ENCODE measurements around the gene GABPB1. TPM values are rescaled to one million over a fixed set of nuclear protein-coding genes. Genes with fewer than 3 reads are reported as not detected.

The GABPB1 gene
- total RNA-seq, 1 donor = 82.1 TPM

- Histone ChIP-seq H3K4me3 (ENCODE audit: low read length) (no peak overlapping the region), H3K9me3 (ENCODE audit: low read depth, low read length) (no peaks in the 10 kb centered on the region), H3K27me3 (ENCODE audit: insufficient read depth, low read length) (no peaks in the 10 kb centered on the region), H3K4me1 (ENCODE audit: insufficient read depth, low read length) (peaks cover 4% of the 10 kb centered on the region)
These were observed 34.5 kb downstream of the GABPB1 start for GRCh38 chr15:50320504-50320903.

GRCh38 chr15:50318697-50319096 lies 36.3 kb downstream of the GABPB1 start:
- H3K4me1 ChIP-seq (ENCODE audit: insufficient read depth, low read length) = peaks cover 4% of the 10 kb centered on the region
- no peaks in the 10 kb centered on the region for H3K9me3 ChIP-seq (ENCODE audit: low read depth, low read length)
- no peak overlapping the region for H3K4me3 ChIP-seq (ENCODE audit: low read length)
- no peaks in the 10 kb centered on the region for H3K27me3 ChIP-seq (ENCODE audit: insufficient read depth, low read length)

- Histone ChIP-seq H3K27me3 (ENCODE audit: insufficient read depth, low read length) (no peaks in the 10 kb centered on the region), H3K4me1 (ENCODE audit: insufficient read depth, low read length) (peaks cover 4% of the 10 kb centered on the region), H3K9me3 (ENCODE audit: low read depth, low read length) (no peaks in the 10 kb centered on the region), H3K4me3 (ENCODE audit: low read length) (no peak overlapping the region)
These were observed 39.0 kb downstream of the GABPB1 start for GRCh38 chr15:50315814-50316630.

- H3K4me1 ChIP-seq (ENCODE audit: insufficient read depth, low read length) = no peaks in the 10 kb centered on the region
- H3K27me3 ChIP-seq (ENCODE audit: insufficient read depth, low read length) = no peaks in the 10 kb centered on the region
- H3K4me3 ChIP-seq (ENCODE audit: low read length) = no peak overlapping the region
- peaks cover 6% of the 10 kb centered on the region for H3K9me3 ChIP-seq (ENCODE audit: low read depth, low read length)
These were observed 42.4 kb downstream of the GABPB1 start for GRCh38 chr15:50312636-50313035.

- H3K4me3 ChIP-seq (ENCODE audit: low read length) = no peak overlapping the region
- H3K9me3 ChIP-seq (ENCODE audit: low read depth, low read length) = peaks cover 6% of the 10 kb centered on the region
- no peaks in the 10 kb centered on the region for H3K27me3 ChIP-seq (ENCODE audit: insufficient read depth, low read length)
- H3K4me1 ChIP-seq (ENCODE audit: insufficient read depth, low read length) = no peaks in the 10 kb centered on the region
These were observed 47.2 kb downstream of the GABPB1 start for GRCh38 chr15:50307799-50308198.

- Histone ChIP-seq H3K27me3 (ENCODE audit: insufficient read depth, low read length) (no peaks in the 10 kb centered on the region), H3K9me3 (ENCODE audit: low read depth, low read length) (peaks cover 6% of the 10 kb centered on the region), H3K4me3 (ENCODE audit: low read length) (no peak overlapping the region), H3K4me1 (ENCODE audit: insufficient read depth, low read length) (no peaks in the 10 kb centered on the region)
These were observed 50.2 kb downstream of the GABPB1 start for GRCh38 chr15:50304836-50305235.

- no peak overlapping the region for H3K4me3 ChIP-seq (ENCODE audit: low read length)
- no peaks in the 10 kb centered on the region for H3K4me1 ChIP-seq (ENCODE audit: insufficient read depth, low read length)
- no peaks in the 10 kb centered on the region for H3K27me3 ChIP-seq (ENCODE audit: insufficient read depth, low read length)
- H3K9me3 ChIP-seq (ENCODE audit: low read depth, low read length) = no peaks in the 10 kb centered on the region
These were observed 52.4 kb downstream of the GABPB1 start for GRCh38 chr15:50302581-50302980.

- no peaks in the 10 kb centered on the region for H3K4me1 ChIP-seq (ENCODE audit: insufficient read depth, low read length)
- H3K4me3 ChIP-seq (ENCODE audit: low read length) = no peak overlapping the region
- H3K27me3 ChIP-seq (ENCODE audit: insufficient read depth, low read length) = no peaks in the 10 kb centered on the region
These were observed 56.7 kb downstream of the GABPB1 start for GRCh38 chr15:50298340-50298739.

GRCh38 chr15:50295966-50296365 lies 59.0 kb downstream of the GABPB1 start:
- Histone ChIP-seq H3K4me1 (ENCODE audit: insufficient read depth, low read length) (no peaks in the 10 kb centered on the region), H3K9me3 (ENCODE audit: low read depth, low read length) (no peaks in the 10 kb centered on the region), H3K4me3 (ENCODE audit: low read length) (no peak overlapping the region), H3K27me3 (ENCODE audit: insufficient read depth, low read length) (no peaks in the 10 kb centered on the region)

More at GRCh38 chr15:50298340-50298739, 56.7 kb downstream of the GABPB1 start:
- no peaks in the 10 kb centered on the region for H3K9me3 ChIP-seq (ENCODE audit: low read depth, low read length)

GRCh38 chr15:50289749-50290148 lies 65.2 kb downstream of the GABPB1 start:
- Histone ChIP-seq H3K27me3 (ENCODE audit: insufficient read depth, low read length) (no peaks in the 10 kb centered on the region), H3K4me1 (ENCODE audit: insufficient read depth, low read length) (no peaks in the 10 kb centered on the region), H3K9me3 (ENCODE audit: low read depth, low read length) (no peaks in the 10 kb centered on the region), H3K4me3 (ENCODE audit: low read length) (no peak overlapping the region)

- Histone ChIP-seq H3K4me1 (ENCODE audit: insufficient read depth, low read length) (no peaks in the 10 kb centered on the region), H3K27me3 (ENCODE audit: insufficient read depth, low read length) (no peaks in the 10 kb centered on the region), H3K9me3 (ENCODE audit: low read depth, low read length) (no peaks in the 10 kb centered on the region), H3K4me3 (ENCODE audit: low read length) (no peak overlapping the region)
These were observed 67.5 kb downstream of the GABPB1 start for GRCh38 chr15:50287324-50288116.

GRCh38 chr15:50281427-50281826 lies 73.6 kb downstream of the GABPB1 start:
- Histone ChIP-seq H3K4me1 (ENCODE audit: insufficient read depth, low read length) (peaks cover 9% of the 10 kb centered on the region), H3K27me3 (ENCODE audit: insufficient read depth, low read length) (no peaks in the 10 kb centered on the region), H3K4me3 (ENCODE audit: low read length) (no peak overlapping the region), H3K9me3 (ENCODE audit: low read depth, low read length) (no peaks in the 10 kb centered on the region)

GRCh38 chr15:50280271-50280670 lies 74.7 kb downstream of the GABPB1 start:
- Histone ChIP-seq H3K27me3 (ENCODE audit: insufficient read depth, low read length) (no peaks in the 10 kb centered on the region), H3K4me1 (ENCODE audit: insufficient read depth, low read length) (peaks cover 11% of the 10 kb centered on the region), H3K9me3 (ENCODE audit: low read depth, low read length) (no peaks in the 10 kb centered on the region)

GRCh38 chr15:50278496-50278895 lies 76.5 kb downstream of the GABPB1 start:
- Histone ChIP-seq H3K4me1 (ENCODE audit: insufficient read depth, low read length) (peaks cover 11% of the 10 kb centered on the region), H3K27me3 (ENCODE audit: insufficient read depth, low read length) (no peaks in the 10 kb centered on the region), H3K4me3 (ENCODE audit: low read length) (no peak overlapping the region), H3K9me3 (ENCODE audit: low read depth, low read length) (no peaks in the 10 kb centered on the region)

More at GRCh38 chr15:50280271-50280670, 74.7 kb downstream of the GABPB1 start:
- no peak overlapping the region for H3K4me3 ChIP-seq (ENCODE audit: low read length)

GRCh38 chr15:50277370-50277769 lies 77.6 kb downstream of the GABPB1 start:
- no peaks in the 10 kb centered on the region for H3K9me3 ChIP-seq (ENCODE audit: low read depth, low read length)
- H3K4me3 ChIP-seq (ENCODE audit: low read length) = no peak overlapping the region
- no peaks in the 10 kb centered on the region for H3K27me3 ChIP-seq (ENCODE audit: insufficient read depth, low read length)
- peaks cover 11% of the 10 kb centered on the region for H3K4me1 ChIP-seq (ENCODE audit: insufficient read depth, low read length)
